HG03342 (cell line): ENCODE data around the gene TNS4.

Experiments used
- ATAC-seq: cut with Tn5 transposase; IDR thresholded peaks from one replicate; pipeline ENCODE4 v1.9.1; 2021; ENCODE audit warnings: mild to moderate bottlenecking, moderate library complexity; ENCODE audit not compliant: unreplicated experiment

The TNS4 gene

DNA sequence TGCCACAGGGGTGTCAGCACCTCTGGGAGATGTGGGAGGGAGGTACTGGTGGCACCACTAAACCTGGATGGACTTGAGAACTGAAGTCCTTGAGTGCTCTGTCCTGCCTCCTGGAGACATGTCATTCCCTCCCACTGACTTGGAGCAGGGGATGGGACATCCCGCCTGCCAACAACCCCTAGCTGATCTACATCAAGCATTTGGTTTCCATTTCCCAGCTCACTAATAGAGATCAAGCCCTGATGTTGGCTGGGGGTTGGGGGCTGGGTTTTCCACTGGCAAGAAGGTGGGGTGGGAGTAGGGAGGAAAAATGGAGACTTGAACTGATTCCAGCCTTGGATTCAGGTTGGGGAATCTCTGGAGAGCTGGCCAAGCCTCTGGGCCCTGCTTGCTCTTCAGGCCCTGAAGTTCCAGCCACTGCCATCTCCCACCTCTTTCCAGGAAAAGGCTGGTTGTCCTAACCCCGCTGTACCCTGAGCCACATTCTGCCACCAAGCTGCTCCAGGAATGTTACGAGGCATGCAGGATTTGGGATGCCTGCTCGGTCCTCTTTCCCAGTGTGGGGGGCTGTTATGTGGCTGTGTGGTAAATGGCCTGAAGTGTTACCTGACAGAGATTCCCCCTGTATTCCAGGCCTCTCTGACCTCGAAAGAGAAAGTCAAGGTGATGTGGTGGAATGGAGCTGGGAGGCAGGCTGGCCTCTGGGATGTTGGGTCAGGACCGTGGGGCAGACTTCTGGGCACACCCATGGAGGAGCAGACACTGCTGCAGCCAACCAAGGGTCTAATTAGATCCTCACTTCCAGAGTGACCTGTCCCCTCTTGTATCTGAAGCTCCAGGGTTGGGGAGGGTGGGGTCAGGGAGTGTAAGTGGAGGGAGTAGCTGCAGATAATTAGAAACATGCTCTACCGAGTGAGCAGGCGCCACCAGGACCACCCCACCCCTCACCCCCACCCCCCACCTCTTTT is 41.5 kb downstream of the TNS4 start:
- ATAC-seq: no peak

DNA sequence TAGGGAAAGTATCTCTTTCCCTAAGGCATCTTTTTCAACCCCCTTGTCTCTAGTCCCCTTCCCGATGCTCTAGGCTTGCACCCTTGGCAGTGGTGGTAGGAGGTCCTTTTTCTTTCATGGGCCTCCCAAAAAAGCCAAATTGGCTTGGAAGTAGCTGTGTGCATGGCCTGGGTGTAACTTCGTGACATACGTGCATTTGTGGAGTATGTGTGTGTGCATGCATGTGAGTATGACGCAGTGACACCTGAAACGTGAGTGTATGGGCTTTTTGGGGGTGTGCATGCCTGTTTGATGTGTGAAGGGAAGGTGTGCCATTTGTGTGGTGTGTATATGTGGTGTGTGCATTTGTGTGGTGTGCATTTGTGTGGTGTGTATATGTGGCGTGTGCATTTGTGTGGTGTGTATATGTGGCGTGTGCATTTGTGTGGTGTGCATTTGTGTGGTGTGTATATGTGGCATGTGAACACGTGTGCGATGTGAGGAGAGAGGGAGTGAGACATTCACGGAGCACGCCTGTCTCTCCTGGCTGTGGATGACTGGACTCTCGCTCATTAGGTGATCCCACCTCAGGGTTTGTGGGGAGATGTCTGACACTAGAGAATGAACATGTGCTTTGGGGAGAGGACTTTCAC is 42.5 kb downstream of the TNS4 start:
- ATAC-seq: no peak

DNA sequence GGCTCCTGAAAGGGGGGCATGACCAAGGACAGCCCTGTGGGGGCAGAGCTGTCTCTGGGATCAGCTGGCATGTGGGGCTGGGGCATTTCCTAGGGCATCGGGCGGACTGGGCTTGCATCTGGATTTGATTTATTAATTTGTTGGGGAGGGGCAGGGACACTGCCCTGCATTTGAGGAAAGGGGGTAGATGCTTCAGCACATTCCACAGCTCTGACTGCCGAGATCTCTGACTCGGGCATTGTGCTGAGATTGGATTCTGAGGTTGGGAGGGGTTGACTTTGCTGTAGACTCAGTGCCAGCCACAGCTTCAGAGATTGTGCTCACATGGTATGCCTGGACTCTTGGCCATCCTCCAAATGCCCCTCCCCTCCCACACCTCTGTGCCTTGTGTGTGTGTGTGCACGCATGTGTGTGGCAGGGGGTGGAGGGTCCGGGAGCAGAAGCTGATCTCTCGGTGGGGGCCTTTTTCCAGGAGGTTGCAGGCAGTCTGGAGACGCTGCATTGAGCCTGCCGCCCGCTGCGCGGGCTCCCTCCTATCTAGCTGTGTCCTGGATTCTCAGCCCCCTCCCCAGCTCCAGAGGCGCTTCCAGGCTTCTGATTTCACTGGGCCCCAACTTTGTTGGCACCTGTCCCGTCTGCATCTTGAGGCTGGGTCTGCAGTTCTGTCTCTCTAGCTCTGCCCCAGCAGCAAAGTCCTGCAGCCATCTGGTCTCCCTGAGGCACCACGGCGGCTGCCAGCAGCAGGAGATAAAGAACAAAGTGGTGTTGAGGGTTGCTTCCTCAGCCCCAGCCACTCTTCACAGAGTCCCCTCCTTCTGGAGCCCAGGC is 43.2 kb downstream of the TNS4 start:
- no peak for ATAC-seq

GRCh38 chr17:40457369-40457768 is 44.1 kb downstream of the TNS4 start:
- ATAC-seq: no peak

DNA sequence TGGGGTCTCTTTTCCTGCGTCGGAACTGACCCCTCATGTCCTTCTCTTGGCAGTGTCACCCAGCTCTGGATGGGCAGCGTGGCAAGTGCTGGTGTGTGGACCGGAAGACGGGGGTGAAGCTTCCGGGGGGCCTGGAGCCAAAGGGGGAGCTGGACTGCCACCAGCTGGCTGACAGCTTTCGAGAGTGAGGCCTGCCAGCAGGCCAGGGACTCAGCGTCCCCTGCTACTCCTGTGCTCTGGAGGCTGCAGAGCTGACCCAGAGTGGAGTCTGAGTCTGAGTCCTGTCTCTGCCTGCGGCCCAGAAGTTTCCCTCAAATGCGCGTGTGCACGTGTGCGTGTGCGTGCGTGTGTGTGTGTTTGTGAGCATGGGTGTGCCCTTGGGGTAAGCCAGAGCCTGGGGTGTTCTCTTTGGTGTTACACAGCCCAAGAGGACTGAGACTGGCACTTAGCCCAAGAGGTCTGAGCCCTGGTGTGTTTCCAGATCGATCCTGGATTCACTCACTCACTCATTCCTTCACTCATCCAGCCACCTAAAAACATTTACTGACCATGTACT is 44.9 kb downstream of the TNS4 start:
- ATAC-seq: no peak

GRCh38 chr17:40454613-40454995 is 46.8 kb downstream of the TNS4 start:
- ATAC-seq: no peak

GRCh38 chr17:40453881-40454612 is 47.4 kb downstream of the TNS4 start:
- ATAC-seq: no peak

DNA sequence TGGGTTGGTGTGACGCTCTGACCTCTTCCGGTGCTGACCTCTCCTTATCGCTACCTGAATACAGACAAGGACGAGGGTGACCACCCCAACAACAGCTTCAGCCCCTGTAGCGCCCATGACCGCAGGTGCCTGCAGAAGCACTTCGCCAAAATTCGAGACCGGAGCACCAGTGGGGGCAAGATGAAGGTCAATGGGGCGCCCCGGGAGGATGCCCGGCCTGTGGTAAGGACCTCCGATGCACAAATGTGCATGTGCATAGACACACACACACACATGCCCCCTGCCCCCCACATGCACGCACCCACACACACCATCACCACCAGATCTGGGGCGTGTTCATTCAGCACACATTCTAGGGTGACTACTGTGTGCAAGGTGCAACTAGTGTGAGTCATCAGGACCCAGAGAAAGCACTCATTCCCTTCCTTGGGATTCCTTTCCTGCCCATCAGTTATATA is 48.5 kb downstream of the TNS4 start:
- ATAC-seq: no peak

- no peak for ATAC-seq
These were observed 49.1 kb downstream of the TNS4 start for GRCh38 chr17:40452216-40452787.

DNA sequence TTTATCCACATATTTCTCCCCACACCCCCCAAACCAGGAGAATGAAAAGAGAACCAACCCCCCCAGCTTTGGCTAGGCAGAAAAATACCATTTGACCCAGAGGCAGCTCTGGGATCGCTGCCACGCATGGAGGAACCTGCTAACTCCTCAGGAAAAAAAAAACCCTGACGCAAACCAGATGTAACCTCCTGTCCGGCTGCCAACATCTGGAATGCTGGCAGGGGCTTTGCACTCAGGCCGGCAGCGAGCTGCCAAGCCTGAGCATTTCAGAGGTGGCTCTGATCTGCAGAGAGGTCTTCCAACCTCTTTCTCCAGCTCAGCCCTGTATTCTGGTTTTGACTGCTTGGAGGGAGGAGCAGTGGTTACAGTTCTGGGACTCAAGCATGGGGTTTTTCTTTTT is 50.0 kb downstream of the TNS4 start:
- ATAC-seq: no peak

- no peak for ATAC-seq
These were observed 51.2 kb downstream of the TNS4 start for GRCh38 chr17:40450175-40450574.

DNA sequence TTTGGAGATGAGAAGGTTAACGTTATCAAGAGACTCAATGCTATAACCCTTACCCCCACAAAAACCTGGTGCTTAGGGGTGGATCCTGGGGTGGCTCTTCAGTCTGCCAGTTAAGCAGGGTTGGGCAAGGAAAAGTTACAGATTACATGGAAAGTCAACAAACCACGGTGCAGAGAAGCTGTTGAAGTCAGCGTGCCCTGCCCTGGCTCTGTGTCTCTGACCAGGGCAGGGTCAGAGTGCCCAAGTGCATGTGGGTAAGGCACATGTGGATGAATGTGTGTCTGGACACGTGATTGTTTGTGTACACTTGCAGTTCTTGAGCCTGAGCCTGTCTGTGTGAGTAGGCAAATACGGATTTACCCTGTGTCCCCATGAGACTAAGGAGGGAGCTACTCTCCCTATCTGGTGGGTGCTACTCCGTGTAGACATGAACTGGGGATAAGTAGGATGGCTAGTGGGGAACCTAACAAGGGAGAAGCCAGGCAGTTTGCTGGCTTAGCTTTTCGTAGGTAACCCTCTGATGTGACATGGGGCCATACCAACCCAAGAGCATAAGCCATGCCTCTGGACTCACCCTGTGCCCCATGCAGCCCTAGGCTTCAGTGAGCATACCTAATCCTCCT is 52.7 kb downstream of the TNS4 start:
- ATAC-seq: no peak

DNA sequence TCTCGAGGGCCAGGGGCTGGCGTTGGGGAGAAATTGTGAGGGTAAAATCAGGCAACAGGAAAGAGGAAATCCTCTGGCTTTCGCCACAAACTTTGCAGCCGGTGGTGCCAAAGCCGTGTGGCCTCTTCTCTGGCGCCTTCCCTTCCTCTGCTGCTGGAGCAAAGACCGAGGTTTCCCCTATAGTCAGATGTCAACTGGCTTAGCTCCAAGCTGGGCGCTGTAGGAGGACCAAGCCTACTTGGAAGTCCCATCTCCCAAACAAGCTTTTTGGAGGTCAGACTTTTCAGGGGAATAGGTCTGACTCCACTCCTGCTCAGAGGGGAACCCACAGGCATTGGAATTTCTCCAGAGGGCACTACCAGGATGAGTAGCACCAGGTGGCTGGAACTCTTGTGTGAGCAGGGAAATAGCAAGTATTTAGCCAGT is 53.2 kb downstream of the TNS4 start:
- no peak for ATAC-seq

GRCh38 chr17:40447806-40448205 is 53.6 kb downstream of the TNS4 start:
- no peak for ATAC-seq

- no peak for ATAC-seq
These were observed 54.2 kb downstream of the TNS4 start for GRCh38 chr17:40447148-40447644.

DNA sequence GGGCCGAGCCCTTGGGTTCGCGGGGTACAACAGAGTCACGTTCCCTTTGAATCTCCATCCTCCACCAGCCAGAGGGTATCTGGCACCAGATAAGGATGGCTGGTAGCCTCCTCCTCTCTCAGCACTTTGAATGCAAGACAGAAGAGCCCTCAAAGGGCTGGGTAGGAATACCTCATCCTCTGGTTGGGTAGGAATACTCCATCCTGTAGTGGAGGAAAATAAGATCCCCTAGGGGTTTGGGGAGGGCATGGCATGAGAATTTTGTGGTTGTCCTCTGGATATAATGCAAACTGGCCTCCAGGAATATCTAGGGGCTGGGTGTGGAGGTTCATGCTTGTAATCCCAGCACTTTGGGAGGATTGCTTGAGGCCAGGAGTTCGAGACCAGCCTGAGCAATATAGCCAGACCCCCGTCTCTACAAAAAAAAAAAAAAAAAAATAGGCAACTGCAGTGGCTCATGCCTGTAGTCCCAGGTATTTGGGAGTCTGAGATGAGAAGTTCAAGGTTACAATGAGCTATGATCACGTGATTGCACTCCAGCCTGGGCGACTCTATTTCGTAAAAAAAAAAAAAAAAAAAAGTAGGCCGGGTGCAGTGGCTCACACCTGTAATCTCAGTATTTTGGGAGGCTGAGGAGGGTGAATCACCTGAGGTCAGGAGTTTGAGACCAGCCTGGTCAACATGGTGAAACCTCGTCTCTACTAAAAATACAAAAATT is 55.5 kb downstream of the TNS4 start:
- no peak for ATAC-seq

GRCh38 chr17:40443988-40444899 is 57.2 kb downstream of the TNS4 start:
- no peak for ATAC-seq
